HG02610 (cell line): ENCODE results near the gene PSPN.

ENCODE experiments used
- ATAC-seq: cut with Tn5 transposase; IDR thresholded peaks from one replicate; pipeline ENCODE4 v1.9.1; 2021; ENCODE audit warnings: mild to moderate bottlenecking, moderate library complexity; ENCODE audit not compliant: unreplicated experiment

PSPN gene

GRCh38 chr19:6375411-6376010 is at the start of gene PSPN:
Gene PSPN, minus strand, starts transcription at chr19:6375933. Its CDS starts 84 bp downstream, at chr19:6375849.
- ATAC-seq = no peak

GRCh38 chr19:6424939-6425731 is 49.4 kb upstream of the PSPN start:
- peak; percentile 88 for ATAC-seq

- no peak for ATAC-seq
Observed at GRCh38 chr19:6424195-6424938, 48.6 kb upstream of the PSPN start, which contains the start of gene KHSRP. Gene KHSRP, minus strand, starts transcription at chr19:6424811. Its CDS starts 110 bp downstream, at chr19:6424701.

- ATAC-seq = no peak
Observed at GRCh38 chr19:6423499-6424194, 47.9 kb upstream of the PSPN start.

GRCh38 chr19:6421075-6422014 is 45.6 kb upstream of the PSPN start:
- ATAC-seq = no peak

GRCh38 chr19:6418562-6418932 is 42.8 kb upstream of the PSPN start:
- ATAC-seq = no peak

- no peak for ATAC-seq
Observed at GRCh38 chr19:6417713-6418561, 42.2 kb upstream of the PSPN start.

- ATAC-seq = no peak
Observed at GRCh38 chr19:6416658-6417405, 41.1 kb upstream of the PSPN start.

- no peak for ATAC-seq
Observed at GRCh38 chr19:6415591-6416190, 40.0 kb upstream of the PSPN start.

- no peak for ATAC-seq
Observed at GRCh38 chr19:6414793-6415590, 39.3 kb upstream of the PSPN start.

GRCh38 chr19:6413721-6414643 is 38.2 kb upstream of the PSPN start:
- ATAC-seq = no peak

GRCh38 chr19:6413291-6413690 is 37.6 kb upstream of the PSPN start:
- ATAC-seq = no peak

GRCh38 chr19:6412447-6413091 is 36.8 kb upstream of the PSPN start:
- ATAC-seq = no peak

- ATAC-seq = no peak
Observed at GRCh38 chr19:6412061-6412446, 36.3 kb upstream of the PSPN start.

GRCh38 chr19:6409346-6409745 is 33.6 kb upstream of the PSPN start:
- no peak for ATAC-seq

GRCh38 chr19:6406401-6406800 is 30.7 kb upstream of the PSPN start:
- ATAC-seq = no peak
